GM21619 (cell line): ENCODE measurements around the gene SEMA3E.
A peak's percentile ranks its signal among the peaks of the same experiment; 100 is the strongest.
"Not testable (repeated sequence)": the region's sequence is repeated elsewhere in the genome, so short reads cannot be mapped to it uniquely, and the experiment has no call there.

ENCODE experiments used
- ATAC-seq: cut with Tn5 transposase; IDR thresholded peaks from one replicate; pipeline ENCODE4 v1.9.1; 2021; ENCODE audit not compliant: unreplicated experiment

The SEMA3E gene

DNA sequence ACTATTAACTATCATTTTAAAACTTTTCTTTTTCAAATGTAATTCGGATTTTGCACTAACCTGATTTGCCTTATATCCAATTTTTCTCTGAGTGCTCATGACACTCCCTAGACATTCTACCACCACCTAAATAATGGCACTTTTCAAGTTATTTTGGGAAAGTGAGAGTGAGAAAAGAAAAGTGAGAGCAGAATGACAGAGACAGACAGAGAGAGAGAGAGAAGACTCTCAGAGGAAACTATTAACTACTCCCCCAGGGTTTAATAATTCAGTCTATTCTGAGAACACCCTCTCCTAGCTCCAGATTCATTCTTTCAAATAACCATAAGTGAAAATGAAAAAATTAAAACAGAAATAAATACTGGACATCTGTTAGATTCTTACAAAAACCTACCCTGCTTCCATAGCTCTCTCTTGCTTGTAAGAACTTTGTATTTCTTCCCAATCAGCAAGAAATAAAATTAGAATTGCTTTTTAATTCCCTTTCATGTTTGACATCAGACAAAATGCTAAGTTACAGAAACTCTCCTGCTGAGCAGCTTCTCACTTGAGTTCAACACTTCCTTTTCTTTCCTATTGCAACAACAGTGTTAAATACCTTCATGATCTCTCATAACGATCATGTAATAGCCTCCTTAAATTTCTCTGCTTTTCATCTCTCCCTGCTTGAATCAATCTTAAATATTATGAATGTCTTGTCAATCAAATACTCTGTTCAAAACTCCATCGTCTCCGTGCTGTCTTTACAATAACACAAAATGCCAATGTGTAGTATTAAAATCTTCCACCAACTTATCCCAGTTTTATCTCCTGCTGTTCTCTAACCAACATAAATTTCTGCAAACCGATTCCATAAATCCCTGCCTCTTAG lies 191.7 kb downstream of the SEMA3E start:
- ATAC-seq, result no peak

DNA sequence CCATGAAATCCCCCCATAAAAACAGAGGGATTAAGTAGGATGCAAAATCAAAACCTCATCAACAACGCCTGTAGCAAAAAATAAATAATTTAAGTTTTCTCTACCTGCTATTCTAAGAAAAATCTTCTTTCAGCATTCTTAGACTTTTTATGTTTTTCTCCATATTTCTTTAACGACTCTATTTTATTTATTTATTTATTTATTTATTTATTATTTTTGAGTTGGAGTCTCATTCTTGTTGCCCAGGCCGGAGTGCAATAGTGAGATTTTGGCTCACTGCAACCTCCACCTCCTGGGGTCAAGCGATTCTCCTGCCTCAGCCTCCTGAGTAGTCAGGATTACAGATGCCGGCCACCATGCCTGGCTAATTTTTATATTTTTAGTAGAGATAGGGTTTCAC lies 192.5 kb downstream of the SEMA3E start:
- no peak for ATAC-seq

DNA sequence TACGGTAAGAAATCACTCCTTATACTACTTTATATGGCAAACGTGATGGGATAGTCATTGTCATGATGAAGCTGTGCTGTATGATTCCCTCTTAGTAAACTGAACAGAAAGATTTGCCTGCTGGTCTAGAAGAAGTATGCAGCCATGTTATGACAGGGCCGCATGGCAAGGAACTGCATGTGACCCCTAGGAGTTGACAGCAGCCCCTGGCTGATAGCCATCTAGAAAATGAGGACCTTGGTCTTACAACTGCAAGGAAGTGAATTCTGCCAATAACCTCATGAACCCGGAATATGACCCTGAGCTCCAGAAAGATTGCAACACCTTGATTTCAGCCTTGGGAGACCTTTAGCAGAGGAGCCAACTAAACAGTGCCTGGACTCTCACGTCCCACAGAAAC lies 193.3 kb downstream of the SEMA3E start:
- no peak for ATAC-seq

DNA sequence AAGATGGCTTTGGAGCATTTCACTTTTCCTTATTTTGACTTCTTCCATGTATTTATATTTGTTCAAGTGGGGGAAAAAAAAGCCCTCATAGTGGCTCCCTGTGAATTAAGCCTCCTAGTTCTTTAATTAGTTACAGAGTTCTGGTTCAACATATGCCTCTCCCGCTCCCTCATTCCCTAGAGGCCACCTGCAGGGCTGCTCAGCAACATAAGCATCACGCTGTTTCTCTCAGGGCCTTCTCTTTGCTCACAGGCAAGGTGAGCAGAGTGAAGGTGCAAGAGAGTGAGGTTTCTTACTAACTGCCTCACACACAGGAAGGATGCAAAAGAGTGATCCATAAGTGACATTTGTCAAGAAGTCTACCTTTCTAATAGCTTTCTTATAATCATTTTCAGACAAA lies 196.7 kb downstream of the SEMA3E start:
- no peak for ATAC-seq

DNA sequence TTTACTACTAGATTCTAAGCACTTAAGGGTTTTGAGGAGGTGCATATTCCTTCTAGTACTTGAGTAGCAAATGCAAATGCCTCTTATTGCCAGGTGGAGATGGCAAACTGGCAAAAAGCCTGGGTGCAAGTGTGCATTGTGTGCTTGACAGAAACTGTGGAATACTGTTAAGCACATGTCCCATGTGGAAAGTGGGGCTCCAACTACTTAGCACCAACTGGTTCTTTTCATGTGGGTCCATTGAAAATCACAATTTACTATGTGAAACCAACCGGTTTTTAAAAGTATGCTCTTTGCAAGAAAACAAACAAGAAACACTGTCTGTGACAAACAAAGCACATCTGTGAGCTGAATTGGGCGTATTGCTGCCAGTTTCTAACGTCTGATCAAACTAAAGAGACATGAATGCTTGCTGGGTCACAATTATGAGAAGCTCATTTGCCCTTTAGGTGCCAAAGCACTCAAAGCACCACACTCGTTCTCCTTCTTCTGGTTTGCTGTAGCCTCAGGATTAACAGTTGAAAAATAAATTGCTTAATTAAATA lies 197.4 kb downstream of the SEMA3E start:
- ATAC-seq, result no peak

DNA sequence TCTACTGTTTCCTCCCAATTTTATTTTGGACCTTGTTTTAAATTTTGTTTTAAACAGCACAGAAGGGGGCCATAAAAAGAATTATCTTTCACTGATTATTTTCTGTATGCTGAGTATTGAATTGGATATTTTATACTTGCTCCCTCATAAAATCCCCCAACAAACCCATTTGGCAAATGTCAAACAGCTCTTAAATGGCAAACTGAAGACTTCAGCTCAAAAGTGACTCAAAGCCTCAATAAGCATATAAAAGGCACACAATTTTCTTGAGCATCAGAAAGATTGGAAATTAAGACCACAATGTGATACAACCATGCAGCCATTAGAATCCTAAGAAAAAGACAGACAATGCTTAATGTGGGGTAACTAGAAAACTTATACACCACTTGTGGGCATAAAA lies 199.2 kb downstream of the SEMA3E start:
- no peak for ATAC-seq

DNA sequence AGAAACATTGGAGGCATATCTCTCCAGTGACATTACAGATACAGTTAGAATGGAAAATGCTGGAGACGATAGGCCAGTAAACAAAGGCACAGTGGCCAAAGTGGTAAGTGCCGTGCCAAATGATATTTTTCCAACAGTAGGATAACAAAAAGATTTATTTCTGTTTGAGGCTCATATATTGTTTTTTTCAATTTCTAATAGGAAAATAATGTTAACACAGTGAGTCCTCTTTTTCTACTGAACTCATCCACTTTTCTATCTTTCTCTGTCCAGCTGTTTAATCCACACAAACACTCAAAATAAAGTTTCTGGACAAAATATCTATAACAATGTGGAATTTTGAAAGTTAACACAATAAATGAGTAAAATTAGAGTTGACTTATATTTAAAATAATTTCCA lies 201.3 kb downstream of the SEMA3E start:
- ATAC-seq, result no peak

DNA sequence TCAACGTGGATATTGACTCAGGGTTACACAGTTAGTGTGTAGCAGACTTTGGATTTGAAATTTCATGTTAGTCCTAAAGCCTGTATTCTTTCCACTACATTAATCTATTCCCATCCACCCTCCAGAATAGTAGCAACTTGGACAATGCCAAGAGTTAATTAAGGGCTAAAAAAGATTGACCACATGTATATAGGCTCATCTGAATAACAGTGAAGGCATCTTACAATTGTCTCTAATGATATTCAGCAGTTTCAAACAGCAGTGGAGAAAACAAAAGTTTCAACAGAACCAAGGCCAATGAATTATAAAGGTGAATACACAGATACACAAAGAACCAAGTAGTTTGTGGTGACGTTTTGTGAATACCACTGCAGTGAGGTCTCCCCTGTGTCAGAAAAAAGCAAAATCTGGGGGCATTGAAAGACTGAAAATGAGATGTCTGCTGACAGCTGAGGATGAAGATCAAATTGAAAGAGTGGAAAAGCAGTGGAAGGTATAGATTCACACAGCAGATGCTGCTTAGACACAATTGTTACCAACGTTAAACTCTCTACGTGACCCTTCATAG lies 202.8 kb downstream of the SEMA3E start:
- no peak for ATAC-seq

DNA sequence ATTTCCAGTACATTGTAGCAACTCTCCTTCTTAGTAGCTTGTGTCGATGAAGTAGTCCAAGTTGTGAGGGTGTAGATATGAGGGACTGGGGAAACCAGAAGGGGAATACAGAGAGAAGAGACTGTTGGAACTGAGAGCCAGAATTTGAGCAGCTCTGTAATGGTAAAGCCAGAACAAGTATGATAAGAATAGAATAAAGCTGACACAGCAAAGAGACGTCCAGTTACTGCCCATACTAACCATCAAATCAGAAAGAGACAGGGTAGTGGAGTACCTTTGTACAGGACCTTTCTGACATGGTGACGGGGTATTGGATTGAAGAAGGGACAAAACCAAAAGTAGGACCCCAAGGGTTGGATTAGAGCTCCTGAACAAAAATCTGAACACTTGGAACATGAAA lies 206.0 kb downstream of the SEMA3E start:
- no peak for ATAC-seq

DNA sequence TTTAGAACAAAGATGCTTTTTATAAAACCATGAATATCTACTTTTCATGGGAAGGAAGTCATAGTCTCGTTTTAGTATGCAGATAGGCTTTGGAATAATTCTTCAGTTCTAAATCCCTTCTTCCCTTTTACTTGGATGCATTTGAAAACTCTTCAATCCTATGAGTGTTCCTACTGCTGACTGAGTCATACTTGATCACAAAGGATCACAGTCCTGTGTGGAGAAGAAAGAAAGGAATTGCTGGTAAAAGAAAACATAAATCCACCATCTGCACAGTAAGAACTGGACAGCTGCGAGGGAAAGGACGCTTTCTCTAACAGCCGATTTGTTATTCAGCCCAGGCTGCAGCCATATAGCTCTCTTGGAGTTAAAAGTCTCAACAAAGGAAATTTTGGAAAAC lies 209.9 kb downstream of the SEMA3E start:
- no peak for ATAC-seq

DNA sequence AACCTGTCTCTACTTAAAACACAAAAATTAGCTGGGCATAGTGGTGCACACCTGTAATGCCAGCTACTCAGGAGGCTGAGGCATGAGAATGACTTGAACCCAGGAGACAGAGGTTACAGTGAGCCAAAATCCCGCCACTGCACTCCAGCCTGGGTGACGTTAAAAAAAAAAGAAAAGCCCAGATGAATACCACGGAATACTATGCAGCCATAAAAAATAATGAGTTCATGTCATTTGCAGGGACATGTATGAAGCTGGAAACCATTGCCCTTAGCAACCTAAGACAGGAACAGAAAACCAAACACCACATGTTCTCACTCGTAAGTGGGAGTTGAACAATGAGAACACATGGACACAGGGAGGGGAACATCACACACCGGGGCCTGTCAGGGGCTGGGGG lies 218.7 kb downstream of the SEMA3E start:
- ATAC-seq, result not testable (repeated sequence)

DNA sequence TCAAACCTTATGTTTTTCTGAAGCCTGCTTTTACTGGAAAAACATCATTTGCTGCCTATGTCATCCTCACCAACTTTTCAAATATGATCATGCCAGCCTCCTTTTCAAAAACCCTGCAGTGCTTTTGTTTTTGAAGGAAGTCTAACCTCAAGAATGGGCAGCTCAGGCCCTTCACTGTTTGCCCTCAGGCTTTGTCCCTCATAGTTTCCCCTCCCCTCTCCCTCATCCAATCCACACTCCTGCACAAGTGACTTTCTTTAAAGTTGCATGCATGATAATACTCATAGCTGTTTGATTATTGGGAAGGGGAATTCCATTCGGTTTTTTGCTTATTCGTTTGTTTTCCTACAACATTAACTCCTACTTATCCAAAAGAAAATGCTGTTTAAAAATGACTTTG lies 219.4 kb downstream of the SEMA3E start:
- ATAC-seq, result no peak

DNA sequence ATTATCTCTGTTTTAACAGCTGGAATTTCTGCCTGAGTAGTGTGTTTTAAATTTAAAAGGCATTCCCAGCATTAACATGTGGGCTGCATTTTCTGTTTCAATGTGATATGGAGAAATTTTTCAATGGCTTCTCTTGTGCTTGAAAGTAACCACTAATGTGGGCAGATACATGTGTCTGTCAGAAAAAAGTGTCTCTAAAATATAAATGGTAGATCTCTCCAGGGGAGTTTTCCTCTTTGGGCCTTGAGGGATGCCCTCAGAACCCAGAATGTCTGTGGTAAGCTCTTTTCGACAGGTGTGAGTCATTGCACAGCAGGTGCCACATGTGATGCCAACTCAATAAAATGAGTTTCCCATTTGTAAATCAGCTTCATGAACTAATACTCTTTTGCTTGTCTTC lies 221.1 kb downstream of the SEMA3E start:
- ATAC-seq, result no peak

DNA sequence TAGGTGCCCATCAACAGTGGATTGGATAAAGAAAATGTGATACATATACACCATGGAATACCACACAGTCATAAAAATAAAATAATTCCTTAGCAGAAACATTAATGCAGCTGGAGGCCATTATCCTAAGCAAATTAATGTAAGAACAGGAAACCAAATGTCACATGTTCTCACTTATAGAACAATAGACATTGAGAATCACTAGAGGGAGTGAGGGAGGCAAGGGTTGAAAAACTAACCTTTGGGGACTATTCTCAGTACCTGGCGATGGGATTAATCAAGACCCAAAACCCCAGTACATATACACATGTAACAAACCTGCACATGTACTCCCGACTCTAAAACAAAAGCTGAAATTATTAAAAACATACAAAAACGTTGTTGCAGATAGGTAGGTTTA lies 222.6 kb downstream of the SEMA3E start:
- ATAC-seq, result no peak

DNA sequence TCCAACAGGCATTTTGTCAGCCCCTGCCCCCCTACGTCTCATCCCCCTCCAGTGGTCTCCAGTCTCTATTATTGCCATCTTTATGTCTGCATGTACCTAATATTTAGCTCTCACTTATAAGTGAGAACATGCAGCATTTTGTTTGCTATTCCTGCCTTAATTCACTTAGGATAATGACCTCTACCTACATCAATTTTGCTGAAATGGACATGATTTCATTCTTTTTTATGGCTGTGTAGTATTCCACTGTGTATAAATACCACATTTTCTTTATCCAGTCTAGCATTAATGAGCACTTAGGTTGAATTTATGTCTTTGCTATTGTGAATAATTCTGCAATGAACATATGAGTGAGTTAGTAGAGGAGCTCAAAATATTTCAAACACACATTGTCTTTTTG lies 229.9 kb downstream of the SEMA3E start:
- no peak for ATAC-seq

DNA sequence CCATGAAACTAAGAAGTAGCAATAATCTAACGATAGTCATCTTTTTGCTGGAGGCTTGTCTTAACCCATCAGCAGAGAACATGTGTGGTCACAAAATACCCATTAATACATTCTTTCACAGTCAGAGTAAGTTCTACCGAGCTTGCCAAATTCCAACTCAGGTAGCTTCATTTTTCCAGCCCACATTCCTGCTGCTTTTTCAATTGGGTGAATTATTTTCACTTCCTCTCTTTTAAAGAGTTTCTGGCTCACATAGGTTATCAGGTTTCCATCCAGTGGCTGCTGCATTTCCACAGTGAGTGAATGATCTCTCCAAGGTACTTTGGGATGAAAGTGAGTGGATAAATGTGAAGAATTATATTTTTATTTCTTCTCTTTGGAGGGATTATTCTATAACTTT lies 233.1 kb downstream of the SEMA3E start:
- no peak for ATAC-seq

DNA sequence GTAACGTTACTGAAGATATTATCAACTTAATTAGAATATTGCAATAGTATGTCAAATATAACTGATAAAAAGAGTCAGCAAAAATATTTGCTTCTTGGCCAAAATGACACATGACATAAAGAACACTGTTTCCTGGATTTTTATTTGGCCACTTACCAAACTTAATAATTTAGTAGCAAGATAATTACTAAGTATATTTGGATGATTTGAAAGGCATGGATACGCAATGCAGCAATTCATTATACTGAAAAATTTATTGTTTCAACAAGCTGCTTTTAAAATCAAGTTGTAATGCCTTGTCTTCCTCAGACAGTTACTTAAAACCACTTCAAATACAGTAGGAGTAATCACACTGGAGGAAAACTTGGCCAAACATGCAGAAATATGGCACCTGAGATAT lies 234.0 kb downstream of the SEMA3E start:
- ATAC-seq, result no peak

DNA sequence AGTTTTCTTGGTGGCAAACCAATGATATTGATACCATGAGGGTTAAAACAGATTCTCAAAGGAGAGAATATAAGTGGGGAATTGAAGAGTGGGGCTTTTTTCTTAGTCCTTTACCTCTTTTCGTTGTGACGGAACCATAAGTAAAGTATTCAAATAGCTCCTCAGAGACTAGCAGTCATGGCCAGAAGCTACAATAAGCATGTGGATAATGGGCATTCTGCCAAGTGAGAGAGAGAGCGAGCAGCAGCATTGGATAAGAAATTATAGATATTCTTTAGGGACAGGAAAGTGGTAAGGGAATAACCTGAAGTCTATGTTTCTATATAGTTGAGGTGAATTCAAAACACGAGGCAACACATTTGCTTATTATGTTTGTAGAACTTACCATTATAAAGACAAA lies 235.1 kb downstream of the SEMA3E start:
- no peak for ATAC-seq

DNA sequence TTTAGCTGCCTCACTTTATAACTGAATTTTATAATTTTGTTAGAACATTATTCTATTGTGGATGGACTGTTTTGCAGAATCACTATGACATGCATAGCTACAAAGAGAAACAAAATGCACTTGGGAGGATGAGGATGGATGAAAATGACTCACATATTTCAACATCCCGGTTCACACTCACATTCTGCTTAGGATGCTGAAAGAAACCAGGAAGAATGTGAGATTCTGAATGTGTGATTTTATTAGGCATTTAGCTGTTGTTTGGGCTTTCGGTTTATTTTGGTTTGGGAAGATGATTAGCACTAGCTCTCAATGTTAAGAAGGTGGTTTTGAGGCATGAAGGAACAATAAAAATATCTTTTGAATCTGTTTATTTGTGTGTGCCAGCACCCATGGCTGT lies 235.5 kb downstream of the SEMA3E start:
- ATAC-seq, result no peak

DNA sequence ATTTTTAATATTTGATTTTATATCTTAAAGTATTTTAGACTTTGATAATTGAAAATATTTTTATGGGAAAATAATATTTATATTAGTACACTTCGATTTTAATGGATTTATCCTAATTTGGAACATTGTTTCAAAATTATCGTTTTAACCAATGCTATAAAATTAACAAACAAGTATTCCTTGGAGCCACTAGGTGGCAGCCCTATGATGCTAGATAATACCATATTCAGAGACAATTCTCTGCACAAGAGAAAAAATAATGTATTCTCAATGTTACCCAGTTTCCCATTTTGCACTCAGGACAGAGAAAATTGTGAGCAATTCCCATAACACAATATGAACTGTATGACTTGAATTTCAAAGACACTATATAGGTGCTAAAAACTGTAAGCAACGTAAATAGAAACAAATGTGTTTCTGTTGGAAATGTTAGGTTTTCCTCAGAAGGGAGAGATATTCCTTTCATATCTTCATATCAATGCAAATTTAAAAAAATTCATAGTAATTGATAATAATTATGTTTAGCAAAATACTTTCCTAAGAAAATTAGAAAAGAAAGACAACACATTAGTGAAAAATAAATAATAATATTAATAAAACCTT lies 237.8 kb downstream of the SEMA3E start:
- ATAC-seq, result peak; percentile 70

DNA sequence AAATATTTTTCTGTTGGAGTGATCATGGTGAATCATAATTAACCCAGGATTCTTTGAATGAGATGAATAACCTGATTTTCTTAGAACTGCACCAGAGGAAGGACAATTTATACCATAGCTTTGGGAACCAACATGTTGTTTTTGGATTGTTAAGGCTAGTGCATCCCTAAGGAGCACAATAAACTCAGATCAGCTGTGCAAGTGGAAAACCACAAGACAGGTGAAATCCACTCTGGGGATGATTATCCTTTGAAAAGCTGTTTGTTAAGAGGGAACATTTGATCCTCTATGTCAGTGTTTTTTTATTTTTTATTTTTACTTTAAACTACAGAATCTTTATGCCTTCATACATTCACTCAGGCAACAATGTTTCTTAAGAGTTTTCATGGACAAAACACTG lies 254.2 kb downstream of the SEMA3E start:
- no peak for ATAC-seq

DNA sequence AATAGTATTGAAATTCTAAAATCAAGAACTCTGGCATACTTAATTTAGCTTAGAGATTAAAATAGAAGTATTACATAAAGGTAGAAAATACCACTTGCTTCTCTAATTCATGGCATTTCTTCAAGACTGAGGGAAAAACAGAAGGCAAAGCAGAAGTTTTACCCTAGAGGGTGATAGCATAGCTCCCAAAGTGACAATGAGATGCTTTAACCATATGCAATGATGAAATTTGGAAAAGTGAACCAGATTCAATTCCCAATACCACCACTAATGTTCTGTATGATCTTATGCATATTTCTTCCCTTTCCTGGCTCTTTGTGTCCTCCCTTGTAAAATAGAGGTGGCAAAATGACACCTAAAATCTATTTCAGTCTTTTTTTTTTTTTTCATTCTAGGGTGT lies 260.5 kb downstream of the SEMA3E start:
- no peak for ATAC-seq
